Ovary (tissue), 9 donors: ENCODE measurements around the gene PLXDC2. TPM values are rescaled to one million over a fixed set of nuclear protein-coding genes. Genes with fewer than 3 reads are reported as not detected.

Experiments
- DNase-seq, 5 donors: peaks; one replicate each; pipeline ENCODE4 v3.0.0-alpha.2; 2019 to 2020
- H3K27ac ChIP-seq, 2 donors: fragments of 200-600 bp; one replicate each; pipeline versions ENCODE4 v1.5.1 to v1.8.0; 2019 to 2022
- H3K27me3 ChIP-seq: fragments of 200-600 bp; one replicate; pipeline ENCODE4 v1.8.0; 2022
- H3K36me3 ChIP-seq: fragments of 200-600 bp; sonication (generic); one replicate; pipeline ENCODE4 v1.5.1; 2019
- H3K4me1 ChIP-seq: one replicate; pipeline ENCODE4 v1.8.1; 2013; ENCODE audit warnings: mild to moderate bottlenecking, moderate library complexity; ENCODE audit not compliant: insufficient read depth
- H3K4me3 ChIP-seq: fragments of 200-600 bp; sonication (generic); one replicate; pipeline ENCODE4 v1.5.1; 2017
- H3K9me3 ChIP-seq, 2 donors: fragments of 200-600 bp in 1 of 2; sonication (generic) in 1 of 2; one replicate each; pipeline versions ENCODE4 v1.5.1 to v1.8.1; 2013 to 2019; ENCODE audit warnings: mild to moderate bottlenecking in 1 of 2, moderate library complexity in 1 of 2
- CTCF ChIP-seq, 3 donors: fragments of 450-650 bp in 2 of 3; fragments of 200-600 bp in 1 of 3; IDR thresholded peaks; one replicate each; pipeline versions ENCODE4 v1.5.1 to v1.8.0; 2016 to 2022; ENCODE audit warnings: antibody characterized with exemption in 3 of 3, mild to moderate bottlenecking in 1 of 3
- EP300 ChIP-seq: sonication (generic); formaldehyde crosslinking; IDR thresholded peaks from one replicate; pipeline ENCODE4 v1.6.1; 2017; ENCODE audit warnings: antibody characterized with exemption
- POLR2A ChIP-seq: fragments of 450-650 bp; IDR thresholded peaks from one replicate; pipeline ENCODE4 v1.6.1; 2017; ENCODE audit warnings: antibody characterized with exemption, mild to moderate bottlenecking, moderate library complexity
- WGBS, 3 donors: extraction: QIAGEN DNeasy Blood & Tissue Kit in 1 of 3; methylation state at CpG; one replicate each; pipeline versions ENCODE4 v1.1.5 to v1.1.7; 2013 to 2017; 5-methylcytosine and 5-hydroxymethylcytosine counted together
- intact Hi-C, 4 donors: fragments of 100-400 bp; cut with DNase I; formaldehyde crosslinking; loops; one replicate each; pipeline versions ENCODE4 v1.11.0 to v1.15.1; 2022 to 2023
- polyA plus RNA-seq, 2 donors: library from polyadenylated mRNA; stranded (reverse); fragments of 200-250 nt in 1 of 2; fragments of 350-450 nt in 1 of 2; fragmentation: Illumina TruSeq in 1 of 2; extraction: RNeasy Lipid Tissue Mini Kit (QIAGEN cat#74804) in 1 of 2; gene quantifications; one replicate each; pipeline ENCODE4 v1.2.3, GENCODE V29; 2013 to 2014
- total RNA-seq, 7 donors: library from RNA; depleted of rRNA in 2 of 7; stranded (reverse); fragments of >200 nt in 2 of 7; fragmentation: NEBNext Ultra II Directional in 3 of 7; extraction: Animal tissue kit (Norgen Biotek cat#: 25700) in 3 of 7; gene quantifications; one replicate each; pipeline versions ENCODE4 v1.1.0 to v1.2.4, GENCODE V29; 2016 to 2023
- donor health status: DM: no; HTN: no; CAD: no; lungs with moderate emphysema.
- donor health status: DM: no; HTN: no; CAD: no.
- donor health status: Bipolar disorder and iron deficiency.
- donor health status: DM: yes; HTN: yes; CAD: no.
- donor health status: DM: no; HTN: no; CAD: no.
- donor health status: DM: yes; HTN: yes; CAD: no.

Gene PLXDC2
- total and polyA plus RNA-seq, 9 donors = 13.6 to 76.0 (median 38.0) TPM

GRCh38 chr10:19828278-19829049 is 12.2 kb downstream of the PLXDC2 start:
- Histone ChIP-seq H3K27ac (no peak overlapping the region), H3K9me3 (no peaks in the 10 kb centered on the region), H3K4me3 (no peak overlapping the region), H3K36me3 (no peaks in the 10 kb centered on the region), H3K27me3 (no peaks in the 10 kb centered on the region), H3K4me1 (peaks cover 11% of the 10 kb centered on the region)
- intact Hi-C loops = no loop called here
- 56 to 71% (median 60%) methylated on average over 3 of the region's 3 CpGs for WGBS, 3 donors
- no peak for TF ChIP-seq POLR2A
- TF ChIP-seq EP300 = no peak
- no peak for TF ChIP-seq CTCF (IDR thresholded peaks at IDR 0.05)
- no peak for DNase-seq

GRCh38 chr10:19832699-19833098 is 16.5 kb downstream of the PLXDC2 start:
- intact Hi-C loops = no loop called here
- Histone ChIP-seq H3K27ac (no peak overlapping the region), H3K27me3 (no peaks in the 10 kb centered on the region), H3K36me3 (no peaks in the 10 kb centered on the region), H3K4me1 (peaks cover 11% of the 10 kb centered on the region), H3K9me3 (no peaks in the 10 kb centered on the region), H3K4me3 (no peak overlapping the region)
- 48 to 53% (median 52%) methylated on average over 9 of the region's 9 CpGs for WGBS, 3 donors
- DNase-seq = no peak
- TF ChIP-seq CTCF (IDR thresholded peaks at IDR 0.05) (no peak), EP300 (no peak), POLR2A (no peak)

GRCh38 chr10:19833170-19833824 is 17.1 kb downstream of the PLXDC2 start:
- Histone ChIP-seq H3K4me1 (peaks cover 9% of the 10 kb centered on the region), H3K4me3 (no peak overlapping the region), H3K27me3 (no peaks in the 10 kb centered on the region), H3K36me3 (no peaks in the 10 kb centered on the region), H3K27ac (no peak overlapping the region), H3K9me3 (no peaks in the 10 kb centered on the region)
- intact Hi-C loops = no loop called here
- no peak for DNase-seq
- WGBS, 3 donors = 82 to 84% (median 84%) methylated on average over 8 of the region's 8 CpGs
- TF ChIP-seq CTCF (IDR thresholded peaks at IDR 0.05) (no peak), POLR2A (no peak), EP300 (no peak)

- H3K27ac ChIP-seq = no peak overlapping the region
- H3K27me3 ChIP-seq = no peaks in the 10 kb centered on the region
- WGBS, 3 donors = 91 to 99% (median 97%) methylated on average over 2 of the region's 2 CpGs
- no peaks in the 10 kb centered on the region for H3K36me3 ChIP-seq
- no peak for TF ChIP-seq CTCF (IDR thresholded peaks at IDR 0.05)
- no peak for TF ChIP-seq POLR2A
- TF ChIP-seq EP300 = no peak
- intact Hi-C loops = no loop called here
- DNase-seq = no peak
- peaks cover 4% of the 10 kb centered on the region for H3K4me1 ChIP-seq
- H3K4me3 ChIP-seq = no peak overlapping the region
- H3K9me3 ChIP-seq = no peaks in the 10 kb centered on the region
Measured at GRCh38 chr10:19835952-19836351, 19.7 kb downstream of the PLXDC2 start.
